ENCODE data around the gene MXI1. TPM values are rescaled to one million over a fixed set of nuclear protein-coding genes. Genes with fewer than 3 reads are reported as not detected.

Gene MXI1
- total and polyA plus RNA-seq, 4 donors = 64.1 to 90.1 (median 81.6) TPM

- Histone ChIP-seq H3K27ac (ENCODE audit: low read depth, low read length) (no peak overlapping the region), H3K9me3 (ENCODE audit: control insufficient read depth, insufficient read depth, low read length) (no peaks in the 10 kb centered on the region), H3K36me3 (ENCODE audit: control insufficient read depth, insufficient read depth, low read length) (peaks cover 5% of the 10 kb centered on the region), H3K27me3 (ENCODE audit: control insufficient read depth, insufficient read depth, low read length) (no peaks in the 10 kb centered on the region), H3K4me3 (ENCODE audit: low read depth, low read length) (no peak overlapping the region), H3K4me1 (ENCODE audit: control insufficient read depth, insufficient read depth, low read length) (peaks cover 15% of the 10 kb centered on the region)
- no CpG with 5 or more reads among the region's 2 CpGs for WGBS (ENCODE audit: insufficient coverage)
- DNase-seq (ENCODE audit: low read depth in 4 of 6, low spot score in 6 of 6) = no peak
Measured at GRCh38 chr10:110277591-110277990, 70.2 kb downstream of the MXI1 start.

GRCh38 chr10:110278562-110279406, 71.4 kb downstream of the MXI1 start:
- Histone ChIP-seq H3K9me3 (ENCODE audit: control insufficient read depth, insufficient read depth, low read length) (no peaks in the 10 kb centered on the region), H3K27ac (ENCODE audit: low read depth, low read length) (no peak overlapping the region), H3K27me3 (ENCODE audit: control insufficient read depth, insufficient read depth, low read length) (no peaks in the 10 kb centered on the region), H3K4me1 (ENCODE audit: control insufficient read depth, insufficient read depth, low read length) (peaks cover 7% of the 10 kb centered on the region), H3K36me3 (ENCODE audit: control insufficient read depth, insufficient read depth, low read length) (peaks cover 7% of the 10 kb centered on the region), H3K4me3 (ENCODE audit: low read depth, low read length) (no peak overlapping the region)
- no peak for DNase-seq (ENCODE audit: low read depth in 4 of 6, low spot score in 6 of 6)
- 70% methylated on average over 4 of the region's 7 CpGs for WGBS (ENCODE audit: insufficient coverage)

- Histone ChIP-seq H3K27ac (ENCODE audit: low read depth, low read length) (no peak overlapping the region), H3K9me3 (ENCODE audit: control insufficient read depth, insufficient read depth, low read length) (no peaks in the 10 kb centered on the region), H3K4me1 (ENCODE audit: control insufficient read depth, insufficient read depth, low read length) (peaks cover 7% of the 10 kb centered on the region), H3K36me3 (ENCODE audit: control insufficient read depth, insufficient read depth, low read length) (peaks cover 10% of the 10 kb centered on the region), H3K4me3 (ENCODE audit: low read depth, low read length) (no peak overlapping the region), H3K27me3 (ENCODE audit: control insufficient read depth, insufficient read depth, low read length) (no peaks in the 10 kb centered on the region)
- 57% methylated on average over 3 of the region's 6 CpGs for WGBS (ENCODE audit: insufficient coverage)
- peak in 5 of 6 donors; percentile 36 to 91 (median 63) for DNase-seq (ENCODE audit: low read depth in 4 of 6, low spot score in 6 of 6)
Measured at GRCh38 chr10:110279407-110279986, 72.1 kb downstream of the MXI1 start.

- Histone ChIP-seq H3K4me1 (ENCODE audit: control insufficient read depth, insufficient read depth, low read length) (no peaks in the 10 kb centered on the region), H3K4me3 (ENCODE audit: low read depth, low read length) (no peak overlapping the region), H3K27me3 (ENCODE audit: control insufficient read depth, insufficient read depth, low read length) (no peaks in the 10 kb centered on the region), H3K9me3 (ENCODE audit: control insufficient read depth, insufficient read depth, low read length) (no peaks in the 10 kb centered on the region), H3K27ac (ENCODE audit: low read depth, low read length) (no peak overlapping the region), H3K36me3 (ENCODE audit: control insufficient read depth, insufficient read depth, low read length) (peaks cover 15% of the 10 kb centered on the region)
- no peak for DNase-seq (ENCODE audit: low read depth in 4 of 6, low spot score in 6 of 6)
- WGBS (ENCODE audit: insufficient coverage) = no CpG with 5 or more reads among the region's 3 CpGs
Measured at GRCh38 chr10:110284262-110284661, 76.9 kb downstream of the MXI1 start.

GRCh38 chr10:110285501-110285900, 78.1 kb downstream of the MXI1 start:
- Histone ChIP-seq H3K4me3 (ENCODE audit: low read depth, low read length) (no peak overlapping the region), H3K27me3 (ENCODE audit: control insufficient read depth, insufficient read depth, low read length) (no peaks in the 10 kb centered on the region), H3K4me1 (ENCODE audit: control insufficient read depth, insufficient read depth, low read length) (no peaks in the 10 kb centered on the region), H3K27ac (ENCODE audit: low read depth, low read length) (no peak overlapping the region), H3K9me3 (ENCODE audit: control insufficient read depth, insufficient read depth, low read length) (no peaks in the 10 kb centered on the region), H3K36me3 (ENCODE audit: control insufficient read depth, insufficient read depth, low read length) (peaks cover 11% of the 10 kb centered on the region)
- 60% methylated on average over 1 of the region's 2 CpGs for WGBS (ENCODE audit: insufficient coverage)
- no peak for DNase-seq (ENCODE audit: low read depth in 4 of 6, low spot score in 6 of 6)

- no peaks in the 10 kb centered on the region for H3K9me3 ChIP-seq (ENCODE audit: control insufficient read depth, insufficient read depth, low read length)
- H3K27ac ChIP-seq (ENCODE audit: low read depth, low read length) = no peak overlapping the region
- no peak for DNase-seq (ENCODE audit: low read depth in 4 of 6, low spot score in 6 of 6)
- no CpG with 5 or more reads among the region's 2 CpGs for WGBS (ENCODE audit: insufficient coverage)
- peaks cover 10% of the 10 kb centered on the region for H3K36me3 ChIP-seq (ENCODE audit: control insufficient read depth, insufficient read depth, low read length)
- no peak overlapping the region for H3K4me3 ChIP-seq (ENCODE audit: low read depth, low read length)
- H3K27me3 ChIP-seq (ENCODE audit: control insufficient read depth, insufficient read depth, low read length) = no peaks in the 10 kb centered on the region
- no peaks in the 10 kb centered on the region for H3K4me1 ChIP-seq (ENCODE audit: control insufficient read depth, insufficient read depth, low read length)
Measured at GRCh38 chr10:110286841-110287240, 79.4 kb downstream of the MXI1 start.

GRCh38 chr10:110296966-110297365, 89.6 kb downstream of the MXI1 start:
- H3K36me3 ChIP-seq (ENCODE audit: control insufficient read depth, insufficient read depth, low read length) = peaks cover 8% of the 10 kb centered on the region
- H3K27me3 ChIP-seq (ENCODE audit: control insufficient read depth, insufficient read depth, low read length) = no peaks in the 10 kb centered on the region
- no peak for DNase-seq (ENCODE audit: low read depth in 4 of 6, low spot score in 6 of 6)
- H3K27ac ChIP-seq (ENCODE audit: low read depth, low read length) = no peak overlapping the region
- H3K9me3 ChIP-seq (ENCODE audit: control insufficient read depth, insufficient read depth, low read length) = no peaks in the 10 kb centered on the region
- no CpG with 5 or more reads among the region's 1 CpG for WGBS (ENCODE audit: insufficient coverage)
- H3K4me1 ChIP-seq (ENCODE audit: control insufficient read depth, insufficient read depth, low read length) = no peaks in the 10 kb centered on the region
- no peak overlapping the region for H3K4me3 ChIP-seq (ENCODE audit: low read depth, low read length)

GRCh38 chr10:110300486-110300986, 93.1 kb downstream of the MXI1 start:
- Histone ChIP-seq H3K4me1 (ENCODE audit: control insufficient read depth, insufficient read depth, low read length) (no peaks in the 10 kb centered on the region), H3K36me3 (ENCODE audit: control insufficient read depth, insufficient read depth, low read length) (peaks cover 9% of the 10 kb centered on the region), H3K27ac (ENCODE audit: low read depth, low read length) (no peak overlapping the region)

GRCh38 chr10:110303681-110304080, 96.3 kb downstream of the MXI1 start:
- DNase-seq (ENCODE audit: low read depth in 4 of 6, low spot score in 6 of 6) = no peak
- 38% methylated on average over 1 of the region's 4 CpGs for WGBS (ENCODE audit: insufficient coverage)
- H3K27me3 ChIP-seq (ENCODE audit: control insufficient read depth, insufficient read depth, low read length) = no peaks in the 10 kb centered on the region
- no peak overlapping the region for H3K27ac ChIP-seq (ENCODE audit: low read depth, low read length)
- H3K4me3 ChIP-seq (ENCODE audit: low read depth, low read length) = peak overlapping the region; percentile 74
- H3K36me3 ChIP-seq (ENCODE audit: control insufficient read depth, insufficient read depth, low read length) = peaks cover 4% of the 10 kb centered on the region
- no peaks in the 10 kb centered on the region for H3K9me3 ChIP-seq (ENCODE audit: control insufficient read depth, insufficient read depth, low read length)
- peaks cover 5% of the 10 kb centered on the region for H3K4me1 ChIP-seq (ENCODE audit: control insufficient read depth, insufficient read depth, low read length)

More at GRCh38 chr10:110300486-110300986, 93.1 kb downstream of the MXI1 start:
- Histone ChIP-seq H3K27me3 (ENCODE audit: control insufficient read depth, insufficient read depth, low read length) (no peaks in the 10 kb centered on the region), H3K9me3 (ENCODE audit: control insufficient read depth, insufficient read depth, low read length) (no peaks in the 10 kb centered on the region), H3K4me3 (ENCODE audit: low read depth, low read length) (no peak overlapping the region)
- DNase-seq (ENCODE audit: low read depth in 4 of 6, low spot score in 6 of 6) = no peak
- WGBS (ENCODE audit: insufficient coverage) = 92% methylated on average over 2 of the region's 5 CpGs
